Body of pancreas (tissue), 4 donors: Measurements from ENCODE around the gene NLRP9.

ENCODE experiments used
- CTCF ChIP-seq, 7 experiments: fragments of 450-650 bp in 4 of 7; fragments of 200-600 bp in 3 of 7; sonication (generic) in 3 of 7; IDR thresholded peaks; one replicate each; pipeline ENCODE4 v1.5.1; 2016 to 2019; ENCODE audit warnings: antibody characterized with exemption in 7 of 7
- POLR2A ChIP-seq, 3 donors: fragments of 450-650 bp; IDR thresholded peaks; one replicate each; pipeline ENCODE4 v1.6.1; 2016; ENCODE audit warnings: antibody characterized with exemption in 3 of 3, mild to moderate bottlenecking in 2 of 3

GRCh38 chr19:55691561-55692481 is 46.4 kb downstream of the NLRP9 start:
- TF ChIP-seq CTCF (IDR thresholded peaks at IDR 0.05) (no peak), POLR2A (IDR thresholded peaks at IDR 0.05) (no peak)
